GM20000 (cell line): Measurements from ENCODE around the gene GLTPD2.

Experiments used
- DNase-seq: peaks from one replicate; pipeline ENCODE4 v3.0.0; 2012; ENCODE audit warnings: low spot score
- CTCF ChIP-seq: IDR thresholded peaks from 2 replicates; pipeline ENCODE4 v1.5.1; 2012; ENCODE audit warnings: mild to moderate bottlenecking, control low read depth; ENCODE audit errors: extremely low read depth, missing control alignments

The GLTPD2 gene

GRCh38 chr17:4769628-4770027 is 19.1 kb upstream of the GLTPD2 start:
- no peak for TF ChIP-seq CTCF
- no peak for DNase-seq

GRCh38 chr17:4771519-4772234 is 17.1 kb upstream of the GLTPD2 start, which contains the start of gene TM4SF5:
Gene TM4SF5, plus strand, starts transcription at chr17:4771886. Its CDS starts 37 bp downstream, at chr17:4771923.
- no peak for DNase-seq
- no peak for TF ChIP-seq CTCF

GRCh38 chr17:4772235-4772613 is 16.5 kb upstream of the GLTPD2 start:
- no peak for DNase-seq
- no peak for TF ChIP-seq CTCF

- DNase-seq, result no peak
- no peak for TF ChIP-seq CTCF
Measured at GRCh38 chr17:4777969-4778760, 10.6 kb upstream of the GLTPD2 start.

GRCh38 chr17:4780325-4780955 is 8.3 kb upstream of the GLTPD2 start:
- no peak for DNase-seq
- TF ChIP-seq CTCF, result no peak

GRCh38 chr17:4782652-4783051 is 6.1 kb upstream of the GLTPD2 start:
- DNase-seq, result no peak

More at GRCh38 chr17:4782652-4783051, 6.1 kb upstream of the GLTPD2 start:
- TF ChIP-seq CTCF, result no peak
